K562 (cell line): ENCODE measurements around the gene AIDA. TPM values are rescaled to one million over a fixed set of nuclear protein-coding genes. Genes with fewer than 3 reads are reported as not detected.
A peak's percentile ranks its signal among the peaks of the same experiment; 100 is the strongest.

Source experiments
- DNMT1 ChIP-seq: fragments of 450-650 bp; IDR thresholded peaks from 2 replicates; pipeline ENCODE4 v1.6.1; 2016; ENCODE audit warnings: antibody characterized with exemption, mild to moderate bottlenecking
- HDAC6 ChIP-seq: IDR thresholded peaks from 2 replicates; pipeline ENCODE4 v1.6.1; 2012; ENCODE audit warnings: low read depth, mild to moderate bottlenecking, control low read depth, inconsistent platforms, low read length, moderate library complexity
- KLF10 ChIP-seq: fragments of 250-450 bp; sonication (Bioruptor Pico); IDR thresholded peaks from 2 replicates; pipeline ENCODE4 v1.6.1; 2021; ENCODE audit warnings: matching md5 sums
- NCOA2 ChIP-seq, 2 experiments: fragments of 450-650 bp; IDR thresholded peaks; 2 replicates each; pipeline ENCODE4 v1.6.1; 2018; ENCODE audit warnings: mild to moderate bottlenecking in 2 of 2, moderate library complexity in 1 of 2; ENCODE audit not compliant: partially characterized antibody in 2 of 2
- PYGO2 ChIP-seq: fragments of 450-650 bp; IDR thresholded peaks from 2 replicates; pipeline ENCODE4 v1.6.1; 2016; ENCODE audit warnings: mild to moderate bottlenecking, missing genetic modification characterization, moderate library complexity, missing compliant biosample characterization
- RBBP5 ChIP-seq: fragments of 200-600 bp; sonication (generic); IDR thresholded peaks from 2 replicates; pipeline ENCODE4 v1.6.1; 2012; ENCODE audit warnings: borderline replicate concordance, mild to moderate bottlenecking, low read length, control low read depth, inconsistent platforms; ENCODE audit not compliant: insufficient read depth, poor library complexity, severe bottlenecking
- SMARCC2 ChIP-seq: fragments of 450-650 bp; IDR thresholded peaks from 2 replicates; pipeline ENCODE4 v1.6.1; 2017; ENCODE audit warnings: antibody characterized with exemption, moderate library complexity, mild to moderate bottlenecking, low read depth
- ZNF41 ChIP-seq: fragments of 250-450 bp; sonication (Bioruptor Pico); conservative IDR thresholded peaks from 2 replicates; pipeline ENCODE4 v1.4.0; 2020; ENCODE audit warnings: mild to moderate bottlenecking
- ZNF696 ChIP-seq: fragments of 250-450 bp; sonication (Bioruptor Pico); conservative IDR thresholded peaks from 2 replicates; pipeline ENCODE4 v1.4.0; 2020; ENCODE audit warnings: mild to moderate bottlenecking, moderate library complexity
- polyA plus RNA-seq, 8 experiments: library from polyadenylated mRNA; depleted of rRNA in 4 of 8; stranded (reverse) in 5 of 8; unstranded in 3 of 8; fragments of >200 nt; fragmentation: Nextera tagmentation in 2 of 8; fragmentation: Illumina TruSeq in 1 of 8; extraction: Ambion mirVana in 2 of 8; extraction: Trizol in 1 of 8; gene quantifications; 2 replicates each; pipeline versions ENCODE4 v1.2.1 to v1.2.3, GENCODE V29; 2011 to 2014; ENCODE audit warnings: inconsistent platforms in 1 of 8, missing spikeins in 1 of 8
- total RNA-seq, 7 experiments: library from RNA; depleted of rRNA in 6 of 7; stranded (reverse); fragments of >200 nt in 6 of 7; fragmentation: Illumina TruSeq in 2 of 7; extraction: Trizol in 2 of 7; gene quantifications; 2 replicates each; pipeline versions ENCODE4 v1.2.1 to v1.2.3, GENCODE V29; 2011 to 2021; ENCODE audit warnings: low replicate concordance in 1 of 7
- TF ChIP-seq, protein P1 (sequence below), 2 experiments: fragments of 450-650 bp; IDR thresholded peaks; 2 replicates each; pipeline ENCODE4 v1.6.1; 2016; ENCODE audit warnings: mild to moderate bottlenecking in 2 of 2, borderline replicate concordance in 1 of 2, low read depth in 1 of 2, moderate library complexity in 1 of 2
- TF ChIP-seq, protein P2 (sequence below): fragments of 250-450 bp; sonication (Bioruptor Pico); IDR thresholded peaks from 2 replicates; pipeline ENCODE4 v1.5.0; 2021
- TF ChIP-seq, protein P3 (sequence below): conservative IDR thresholded peaks from 2 replicates; pipeline ENCODE4 v1.6.1; 2011; ENCODE audit warnings: low read depth, mild to moderate bottlenecking, low read length; ENCODE audit not compliant: control insufficient read depth
- TF ChIP-seq, protein P4 (sequence below): fragments of 150-350 bp; conservative IDR thresholded peaks from 2 replicates; pipeline ENCODE4 v1.6.1; 2014; ENCODE audit warnings: low read length

The AIDA gene
- total and polyA plus RNA-seq, 9 of the 15 experiments (the other 6 are each of a cell fraction or from before 2014, with no cell fraction given), result 18.2 to 77.9 (median 24.9) TPM

DNA sequence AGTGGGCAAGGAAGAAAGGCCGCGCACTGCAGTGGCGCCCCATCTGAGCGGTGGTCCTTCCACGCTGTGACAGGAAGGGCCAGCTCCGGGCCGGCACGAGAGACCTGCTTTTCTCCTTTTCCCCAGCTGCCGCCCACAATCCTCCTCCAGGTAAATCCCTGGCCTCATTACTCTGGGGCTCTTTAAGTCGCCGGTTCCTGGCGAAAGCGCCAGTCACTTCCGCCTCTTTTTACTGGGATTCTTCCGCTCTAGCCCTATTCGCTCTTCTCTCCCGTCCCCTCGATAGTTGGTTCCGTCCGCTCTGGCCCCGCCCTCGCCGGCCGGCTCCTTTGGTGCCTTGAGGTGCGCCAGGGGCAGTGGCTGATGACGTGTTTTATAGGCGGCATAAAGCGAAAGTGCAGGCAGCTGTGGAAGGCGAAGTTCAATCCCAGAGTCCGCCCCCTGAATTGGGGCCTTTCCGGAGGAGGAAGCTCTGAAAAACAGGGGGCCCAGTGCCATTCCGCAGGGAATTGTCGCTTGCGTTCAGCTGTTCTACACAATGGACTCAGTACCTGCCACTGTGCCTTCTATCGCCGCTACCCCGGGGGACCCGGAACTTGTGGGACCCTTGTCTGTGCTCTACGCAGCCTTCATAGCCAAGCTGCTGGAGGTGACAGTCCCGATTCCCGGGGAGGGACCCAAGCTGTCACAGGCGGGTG, 68.2 kb downstream of the AIDA start (continued):
- TF ChIP-seq, protein P1, sequence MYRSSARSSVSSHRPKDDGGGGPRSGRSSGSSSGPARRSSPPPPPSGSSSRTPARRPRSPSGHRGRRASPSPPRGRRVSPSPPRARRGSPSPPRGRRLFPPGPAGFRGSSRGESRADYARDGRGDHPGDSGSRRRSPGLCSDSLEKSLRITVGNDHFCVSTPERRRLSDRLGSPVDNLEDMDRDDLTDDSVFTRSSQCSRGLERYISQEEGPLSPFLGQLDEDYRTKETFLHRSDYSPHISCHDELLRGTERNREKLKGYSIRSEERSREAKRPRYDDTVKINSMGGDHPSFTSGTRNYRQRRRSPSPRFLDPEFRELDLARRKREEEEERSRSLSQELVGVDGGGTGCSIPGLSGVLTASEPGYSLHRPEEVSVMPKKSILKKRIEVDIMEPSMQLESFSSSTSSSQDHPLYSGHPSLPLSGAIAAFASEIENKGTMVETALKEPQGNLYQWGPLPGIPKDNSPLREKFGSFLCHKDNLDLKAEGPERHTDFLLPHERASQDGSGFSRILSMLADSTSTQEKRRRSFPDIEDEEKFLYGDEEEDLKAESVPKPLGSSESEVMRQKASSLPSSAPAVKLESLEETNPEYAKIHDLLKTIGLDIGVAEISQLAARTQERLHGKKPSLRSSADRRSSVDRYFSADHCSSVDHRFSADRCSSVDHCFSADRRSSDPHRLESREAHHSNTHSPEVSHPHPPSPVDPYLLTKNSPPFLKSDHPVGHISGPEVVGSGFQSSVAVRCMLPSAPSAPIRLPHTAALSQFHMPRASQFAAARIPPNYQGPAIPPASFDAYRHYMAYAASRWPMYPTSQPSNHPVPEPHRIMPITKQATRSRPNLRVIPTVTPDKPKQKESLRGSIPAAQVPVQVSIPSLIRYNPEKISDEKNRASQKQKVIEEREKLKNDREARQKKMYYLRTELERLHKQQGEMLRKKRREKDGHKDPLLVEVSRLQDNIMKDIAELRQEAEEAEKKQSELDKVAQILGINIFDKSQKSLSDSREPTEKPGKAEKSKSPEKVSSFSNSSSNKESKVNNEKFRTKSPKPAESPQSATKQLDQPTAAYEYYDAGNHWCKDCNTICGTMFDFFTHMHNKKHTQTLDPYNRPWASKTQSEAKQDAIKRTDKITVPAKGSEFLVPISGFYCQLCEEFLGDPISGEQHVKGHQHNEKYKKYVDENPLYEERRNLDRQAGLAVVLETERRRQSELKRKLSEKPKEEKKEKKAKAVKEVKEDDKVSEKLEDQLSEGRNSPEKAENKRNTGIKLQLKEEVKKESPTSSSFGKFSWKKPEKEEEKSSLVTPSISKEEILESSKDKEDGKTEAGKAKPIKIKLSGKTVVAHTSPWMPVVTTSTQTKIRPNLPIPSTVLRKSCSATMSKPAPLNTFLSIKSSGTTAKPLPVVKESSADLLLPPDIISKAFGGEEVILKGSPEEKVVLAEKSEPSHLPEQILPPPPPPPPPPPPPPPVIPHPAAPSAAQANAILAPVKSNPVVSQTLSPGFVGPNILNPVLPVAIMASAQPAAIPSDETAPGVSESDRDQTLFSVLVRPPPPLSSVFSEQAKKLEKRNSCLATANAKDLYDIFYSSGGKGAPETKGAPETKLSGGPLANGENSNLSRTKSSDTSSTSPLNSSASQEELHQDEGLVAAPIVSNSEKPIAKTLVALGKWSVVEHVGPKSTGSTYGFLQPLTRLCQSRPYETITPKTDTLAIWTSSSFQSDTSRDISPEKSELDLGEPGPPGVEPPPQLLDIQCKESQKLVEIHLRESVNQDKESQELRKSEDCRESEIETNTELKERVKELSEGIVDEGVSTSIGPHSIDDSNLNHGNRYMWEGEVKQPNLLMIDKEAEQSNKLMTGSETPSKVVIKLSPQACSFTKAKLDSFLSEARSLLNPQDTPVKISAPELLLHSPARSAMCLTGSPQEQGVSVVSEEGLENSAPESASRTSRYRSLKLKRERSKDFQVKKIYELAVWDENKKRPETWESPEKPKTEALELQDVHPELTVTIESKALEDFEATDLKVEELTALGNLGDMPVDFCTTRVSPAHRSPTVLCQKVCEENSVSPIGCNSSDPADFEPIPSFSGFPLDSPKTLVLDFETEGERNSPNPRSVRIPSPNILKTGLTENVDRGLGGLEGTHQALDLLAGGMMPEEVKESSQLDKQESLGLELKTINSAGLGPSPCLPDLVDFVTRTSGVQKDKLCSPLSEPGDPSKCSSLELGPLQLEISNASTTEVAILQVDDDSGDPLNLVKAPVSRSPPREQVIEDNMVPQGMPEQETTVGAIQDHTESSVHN (IDR thresholded peaks at IDR 0.05; ENCODE audit: borderline replicate concordance in 1 of 2, low read depth in 1 of 2), result 0 out of 4 replicates have a peak, but pooled peaks of 1 of the 2 experiments have one; percentile 18
- TF ChIP-seq KLF10 (CRISPR knock-in tag) (no peak), NCOA2 (IDR thresholded peaks at IDR 0.05; ENCODE audit: partially characterized antibody in 2 of 2) (no peak), HDAC6 (no peak), ZNF41 (CRISPR knock-in tag) (no peak), SMARCC2 (no peak), DNMT1 (no peak), ZNF696 (no peak), PYGO2 (tag) (no peak), RBBP5 (peak; percentile 94)
- TF ChIP-seq, protein P2, sequence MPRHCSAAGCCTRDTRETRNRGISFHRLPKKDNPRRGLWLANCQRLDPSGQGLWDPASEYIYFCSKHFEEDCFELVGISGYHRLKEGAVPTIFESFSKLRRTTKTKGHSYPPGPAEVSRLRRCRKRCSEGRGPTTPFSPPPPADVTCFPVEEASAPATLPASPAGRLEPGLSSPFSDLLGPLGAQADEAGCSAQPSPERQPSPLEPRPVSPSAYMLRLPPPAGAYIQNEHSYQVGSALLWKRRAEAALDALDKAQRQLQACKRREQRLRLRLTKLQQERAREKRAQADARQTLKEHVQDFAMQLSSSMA (CRISPR knock-in tag), result no peak
- TF ChIP-seq, protein P3, sequence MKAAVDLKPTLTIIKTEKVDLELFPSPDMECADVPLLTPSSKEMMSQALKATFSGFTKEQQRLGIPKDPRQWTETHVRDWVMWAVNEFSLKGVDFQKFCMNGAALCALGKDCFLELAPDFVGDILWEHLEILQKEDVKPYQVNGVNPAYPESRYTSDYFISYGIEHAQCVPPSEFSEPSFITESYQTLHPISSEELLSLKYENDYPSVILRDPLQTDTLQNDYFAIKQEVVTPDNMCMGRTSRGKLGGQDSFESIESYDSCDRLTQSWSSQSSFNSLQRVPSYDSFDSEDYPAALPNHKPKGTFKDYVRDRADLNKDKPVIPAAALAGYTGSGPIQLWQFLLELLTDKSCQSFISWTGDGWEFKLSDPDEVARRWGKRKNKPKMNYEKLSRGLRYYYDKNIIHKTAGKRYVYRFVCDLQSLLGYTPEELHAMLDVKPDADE, result 0 out of 2 replicates have a peak, but pooled peaks have one; percentile 38
- TF ChIP-seq, protein P4, sequence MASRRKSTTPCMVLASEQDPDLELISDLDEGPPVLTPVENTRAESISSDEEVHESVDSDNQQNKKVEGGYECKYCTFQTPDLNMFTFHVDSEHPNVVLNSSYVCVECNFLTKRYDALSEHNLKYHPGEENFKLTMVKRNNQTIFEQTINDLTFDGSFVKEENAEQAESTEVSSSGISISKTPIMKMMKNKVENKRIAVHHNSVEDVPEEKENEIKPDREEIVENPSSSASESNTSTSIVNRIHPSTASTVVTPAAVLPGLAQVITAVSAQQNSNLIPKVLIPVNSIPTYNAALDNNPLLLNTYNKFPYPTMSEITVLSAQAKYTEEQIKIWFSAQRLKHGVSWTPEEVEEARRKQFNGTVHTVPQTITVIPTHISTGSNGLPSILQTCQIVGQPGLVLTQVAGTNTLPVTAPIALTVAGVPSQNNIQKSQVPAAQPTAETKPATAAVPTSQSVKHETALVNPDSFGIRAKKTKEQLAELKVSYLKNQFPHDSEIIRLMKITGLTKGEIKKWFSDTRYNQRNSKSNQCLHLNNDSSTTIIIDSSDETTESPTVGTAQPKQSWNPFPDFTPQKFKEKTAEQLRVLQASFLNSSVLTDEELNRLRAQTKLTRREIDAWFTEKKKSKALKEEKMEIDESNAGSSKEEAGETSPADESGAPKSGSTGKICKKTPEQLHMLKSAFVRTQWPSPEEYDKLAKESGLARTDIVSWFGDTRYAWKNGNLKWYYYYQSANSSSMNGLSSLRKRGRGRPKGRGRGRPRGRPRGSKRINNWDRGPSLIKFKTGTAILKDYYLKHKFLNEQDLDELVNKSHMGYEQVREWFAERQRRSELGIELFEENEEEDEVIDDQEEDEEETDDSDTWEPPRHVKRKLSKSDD, result 0 out of 2 replicates have a peak, but pooled peaks have one; percentile 13
